Activated CD4-positive, alpha-beta T cell treated with anti-CD3 and anti-CD28 coated beads, Interleukin-2, amount 10 ng/mL, durations not matched to agents 7 days and 5 days (primary cell): Measurements from ENCODE around the gene USF2. TPM values are rescaled to one million over a fixed set of nuclear protein-coding genes. Genes with fewer than 3 reads are reported as not detected.

Experiments
- CTCF ChIA-PET: fragments of 350-600 bp; sonication (Branson Sonifier 250); formaldehyde crosslinking; loops from one replicate; lab custom pipeline; 2021; ENCODE audit warnings: antibody characterized with exemption; lab: Charles Lee
- POLR2A ChIA-PET: fragments of 350-600 bp; sonication (Branson Sonifier 250); formaldehyde crosslinking; loops from one replicate; lab custom pipeline; 2021; ENCODE audit warnings: antibody characterized with exemption; lab: Charles Lee
- DNase-seq: peaks from one replicate; pipeline ENCODE4 v3.0.0-alpha.2; 2020
- H3K27ac Mint-ChIP-seq: one replicate; pipeline ENCODE4 v1.8.0; 2021; ENCODE audit warnings: mild to moderate bottlenecking, moderate library complexity, mixed read lengths
- H3K27me3 Mint-ChIP-seq: one replicate; pipeline ENCODE4 v1.8.0; 2021; ENCODE audit warnings: mixed read lengths
- H3K36me3 Mint-ChIP-seq: one replicate; pipeline ENCODE4 v1.8.0; 2021; ENCODE audit warnings: low read depth, mixed read lengths
- H3K4me1 Mint-ChIP-seq: one replicate; pipeline ENCODE4 v1.8.0; 2021; ENCODE audit warnings: mixed read lengths
- H3K4me3 Mint-ChIP-seq: one replicate; pipeline ENCODE4 v1.8.0; 2021; ENCODE audit warnings: mild to moderate bottlenecking, moderate library complexity, mixed read lengths
- H3K9me3 Mint-ChIP-seq: one replicate; pipeline ENCODE4 v1.8.0; 2021; ENCODE audit warnings: mixed read lengths
- total RNA-seq, 2 experiments: library from RNA; stranded (reverse); gene quantifications; one replicate each; pipeline ENCODE4 v1.2.3, GENCODE V29; 2021

Gene USF2
- total RNA-seq, 2 experiments from 2014 or later = 150 to 162 TPM

DNA sequence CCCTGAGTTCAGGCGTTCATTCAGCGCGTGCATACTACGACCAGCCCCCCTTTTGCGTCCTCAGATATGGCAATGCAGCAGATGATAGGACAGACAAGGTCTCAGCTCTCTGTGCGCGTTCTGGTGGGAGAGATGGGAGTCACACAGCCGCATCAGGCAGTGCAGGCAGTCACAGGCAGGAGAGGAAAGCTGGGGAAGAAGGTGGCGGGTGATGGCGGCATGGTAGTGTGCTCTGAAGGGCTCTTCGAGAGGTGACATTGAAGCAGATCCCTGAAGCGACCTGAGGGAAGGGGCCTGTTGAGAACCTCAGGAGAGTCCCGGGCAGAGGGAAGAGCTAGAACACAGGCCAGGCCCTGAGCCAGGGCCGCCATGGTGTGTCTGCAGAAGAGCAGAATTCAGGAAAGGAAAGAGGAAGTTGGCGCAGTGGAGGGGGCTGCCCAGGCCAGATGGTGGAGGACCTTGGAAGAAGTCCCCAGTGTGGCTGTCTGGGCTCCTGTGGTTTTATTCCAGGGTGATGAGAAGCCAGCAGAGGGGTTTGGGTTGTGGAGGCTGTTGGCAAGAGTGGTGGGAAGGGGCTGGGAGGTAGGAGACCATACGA is 3.5 kb downstream of the USF2 start:
- Mint-ChIP-seq H3K4me1 (peaks cover 21% of the 10 kb centered on the region), H3K9me3 (no peaks in the 10 kb centered on the region), H3K4me3 (no peak overlapping the region), H3K27ac (no peak overlapping the region), H3K27me3 (no peaks in the 10 kb centered on the region), H3K36me3 (peaks cover 44% of the 10 kb centered on the region)
- ChIA-PET POLR2A (no interaction called here), CTCF (interaction anchor here (1.4 kb wide), 1 partner anchor 32 kb away, joined by 3 read pairs; no protein-coding TSS in a partner anchor)
- no peak for DNase-seq

GRCh38 chr19:35272954-35273649 is 4.3 kb downstream of the USF2 start:
- DNase-seq = no peak
- CTCF ChIA-PET = interaction anchor here (0.6 to 1.4 kb wide), 2 partner anchors 33 to 222 kb away, joined by 3 to 4 read pairs; no protein-coding TSS in a partner anchor
- POLR2A ChIA-PET = no interaction called here

DNA sequence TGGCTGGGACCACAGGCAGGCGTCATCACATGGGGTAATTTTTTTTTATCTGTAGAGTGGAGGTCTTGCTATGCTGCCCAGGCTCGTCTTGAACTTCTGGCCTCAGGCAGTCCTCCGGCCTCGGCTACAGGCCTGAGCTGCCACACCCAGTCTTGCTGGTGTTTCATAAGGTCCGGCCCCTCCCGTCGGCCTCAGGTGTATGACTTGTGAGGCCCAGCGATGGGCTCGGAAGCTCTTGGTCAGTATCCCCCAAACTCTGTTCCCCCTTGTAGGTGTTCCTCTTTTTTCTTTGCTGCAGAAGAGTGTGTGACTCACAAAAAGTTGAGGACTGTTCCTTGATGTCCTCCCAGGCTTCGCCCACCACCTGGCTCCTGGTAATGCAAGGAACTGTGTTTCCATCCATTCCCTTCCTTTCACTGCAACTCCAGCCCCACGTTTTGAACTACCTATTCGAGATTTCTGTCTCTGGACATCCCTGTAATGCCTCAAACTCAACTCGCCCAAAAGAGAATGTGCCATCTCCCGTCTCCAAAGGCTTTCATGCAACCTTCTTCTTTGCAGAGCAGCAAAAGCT is 5.0 kb downstream of the USF2 start:
- ChIA-PET CTCF (interaction anchor here (1.0 to 1.5 kb wide), 2 partner anchors 18 to 221 kb away, joined by 3 to 5 read pairs; partner anchors contain the start of gene MAG), POLR2A (no interaction called here)
- H3K4me3 Mint-ChIP-seq = no peak overlapping the region
- H3K27me3 Mint-ChIP-seq = no peaks in the 10 kb centered on the region
- H3K9me3 Mint-ChIP-seq = no peaks in the 10 kb centered on the region
- peak overlapping the region; percentile 52 for H3K27ac Mint-ChIP-seq
- no peak for DNase-seq
- peaks cover 19% of the 10 kb centered on the region for H3K4me1 Mint-ChIP-seq
- peaks cover 45% of the 10 kb centered on the region for H3K36me3 Mint-ChIP-seq

More at GRCh38 chr19:35272954-35273649, 4.3 kb downstream of the USF2 start:
- Mint-ChIP-seq H3K27me3 (no peaks in the 10 kb centered on the region), H3K4me1 (peaks cover 19% of the 10 kb centered on the region), H3K4me3 (no peak overlapping the region), H3K36me3 (peaks cover 42% of the 10 kb centered on the region), H3K27ac (no peak overlapping the region), H3K9me3 (no peaks in the 10 kb centered on the region)

DNA sequence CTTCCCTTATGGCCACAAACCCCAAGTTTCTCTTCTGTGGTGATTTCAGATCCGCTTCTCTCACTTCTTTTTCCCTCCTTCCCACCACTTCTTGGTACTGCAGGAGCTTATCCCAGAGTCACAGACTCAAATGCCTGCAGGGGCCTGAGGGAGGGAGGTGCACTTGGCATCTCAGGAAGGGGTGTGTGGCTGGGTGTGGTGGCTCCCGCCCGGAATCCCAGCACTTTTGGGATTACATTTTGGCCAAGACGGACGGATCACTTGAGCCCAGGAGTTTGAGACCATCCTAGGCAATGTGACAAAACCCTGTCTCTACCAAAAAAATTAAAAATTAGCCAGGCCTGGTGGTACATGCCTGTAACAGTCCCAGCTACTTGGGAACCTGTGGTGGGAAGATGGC is 5.6 kb downstream of the USF2 start:
- POLR2A ChIA-PET = interaction anchor here (1.0 kb wide), 1 partner anchor 9 kb away, joined by 3 read pairs; no protein-coding TSS in a partner anchor
- no peak overlapping the region for H3K4me3 Mint-ChIP-seq
- H3K27me3 Mint-ChIP-seq = no peaks in the 10 kb centered on the region
- no peak for DNase-seq
- peaks cover 19% of the 10 kb centered on the region for H3K4me1 Mint-ChIP-seq
- no peaks in the 10 kb centered on the region for H3K9me3 Mint-ChIP-seq
- CTCF ChIA-PET = interaction anchor here (1.0 to 1.5 kb wide), 4 partner anchors 8 to 221 kb away, joined by 3 to 5 read pairs (median 3); partner anchors contain the start of gene MAG
- peaks cover 45% of the 10 kb centered on the region for H3K36me3 Mint-ChIP-seq
- no peak overlapping the region for H3K27ac Mint-ChIP-seq

- DNase-seq = no peak
- Mint-ChIP-seq H3K4me3 (no peak overlapping the region), H3K9me3 (no peaks in the 10 kb centered on the region), H3K36me3 (peaks cover 32% of the 10 kb centered on the region), H3K27ac (no peak overlapping the region), H3K27me3 (peaks cover under 1% of the 10 kb centered on the region), H3K4me1 (peaks cover 5% of the 10 kb centered on the region)
- ChIA-PET CTCF (no interaction called here), POLR2A (no interaction called here)
Observed at GRCh38 chr19:35276706-35277281, 8.0 kb downstream of the USF2 start.

DNA sequence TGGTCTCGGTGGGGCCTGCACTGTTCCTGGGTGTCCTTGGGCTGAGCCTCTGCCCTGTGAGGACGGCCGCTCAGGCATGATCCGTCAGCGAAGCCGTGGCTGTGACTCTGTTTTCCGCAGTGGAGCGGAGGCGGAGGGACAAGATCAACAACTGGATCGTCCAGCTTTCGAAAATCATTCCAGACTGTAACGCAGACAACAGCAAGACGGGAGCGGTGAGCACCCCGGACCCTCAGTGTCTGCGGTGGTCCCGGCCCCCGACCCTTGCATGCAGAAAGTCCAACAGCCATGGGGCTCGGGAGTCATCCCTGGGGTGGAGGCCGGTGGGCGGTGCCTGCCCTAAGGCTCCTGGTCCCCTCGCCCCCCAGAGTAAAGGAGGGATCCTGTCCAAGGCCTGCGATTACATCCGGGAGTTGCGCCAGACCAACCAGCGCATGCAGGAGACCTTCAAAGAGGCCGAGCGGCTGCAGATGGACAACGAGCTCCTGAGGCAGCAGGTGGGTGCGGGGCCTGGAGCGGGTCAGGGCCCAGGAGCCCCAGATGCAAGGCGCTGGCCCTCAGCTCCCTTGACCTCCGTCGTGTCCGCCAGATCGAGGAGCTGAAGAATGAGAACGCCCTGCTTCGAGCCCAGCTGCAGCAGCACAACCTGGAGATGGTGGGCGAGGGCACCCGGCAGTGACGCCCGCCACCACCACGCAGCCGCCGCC is 10.0 kb downstream of the USF2 start:
- DNase-seq = no peak
- POLR2A ChIA-PET = no interaction called here

GRCh38 chr19:35279374-35279773 is 10.6 kb downstream of the USF2 start:
- CTCF ChIA-PET = interaction anchor here (1.0 kb wide), 1 partner anchor 10 kb away, joined by 3 read pairs; no protein-coding TSS in a partner anchor

More for the DNA sequence above, 10.0 kb downstream of the USF2 start:
- peaks cover 20% of the 10 kb centered on the region for H3K36me3 Mint-ChIP-seq
- no peaks in the 10 kb centered on the region for H3K4me1 Mint-ChIP-seq
- H3K27me3 Mint-ChIP-seq = peaks cover 14% of the 10 kb centered on the region
- no peaks in the 10 kb centered on the region for H3K9me3 Mint-ChIP-seq
- CTCF ChIA-PET = interaction anchor here (1.0 kb wide), 1 partner anchor 9 kb away, joined by 3 read pairs; no protein-coding TSS in a partner anchor
- H3K27ac Mint-ChIP-seq = no peak overlapping the region
- H3K4me3 Mint-ChIP-seq = no peak overlapping the region

GRCh38 chr19:35279985-35280821 is 11.4 kb downstream of the USF2 start:
- H3K27ac Mint-ChIP-seq = peak overlapping the region; percentile 25
- DNase-seq = no peak
- H3K4me3 Mint-ChIP-seq = no peak overlapping the region
- ChIA-PET POLR2A (interaction anchor here (0.6 kb wide), 1 partner anchor 55 kb away, joined by 3 read pairs; no protein-coding TSS in a partner anchor), CTCF (interaction anchor here (0.6 to 1.0 kb wide), 2 partner anchors 11 to 235 kb away, joined by 3 read pairs; no protein-coding TSS in a partner anchor)
- peaks cover 10% of the 10 kb centered on the region for H3K36me3 Mint-ChIP-seq
- H3K4me1 Mint-ChIP-seq = no peaks in the 10 kb centered on the region
- peaks cover 16% of the 10 kb centered on the region for H3K27me3 Mint-ChIP-seq
- no peaks in the 10 kb centered on the region for H3K9me3 Mint-ChIP-seq

More at GRCh38 chr19:35279374-35279773, 10.6 kb downstream of the USF2 start:
- Mint-ChIP-seq H3K27me3 (peaks cover 16% of the 10 kb centered on the region), H3K27ac (peak overlapping the region; percentile 25), H3K36me3 (peaks cover 14% of the 10 kb centered on the region), H3K4me3 (no peak overlapping the region), H3K4me1 (no peaks in the 10 kb centered on the region), H3K9me3 (no peaks in the 10 kb centered on the region)
- POLR2A ChIA-PET = no interaction called here
- no peak for DNase-seq

GRCh38 chr19:35281303-35281702 is 12.5 kb downstream of the USF2 start:
- CTCF ChIA-PET = interaction anchor here (0.6 to 1.0 kb wide), 2 partner anchors 10 to 233 kb away, joined by 3 read pairs; no protein-coding TSS in a partner anchor
- H3K4me1 Mint-ChIP-seq = no peaks in the 10 kb centered on the region
- no peak overlapping the region for H3K4me3 Mint-ChIP-seq
- POLR2A ChIA-PET = no interaction called here
- H3K27me3 Mint-ChIP-seq = peaks cover 16% of the 10 kb centered on the region
- no peak for DNase-seq
- H3K27ac Mint-ChIP-seq = no peak overlapping the region
- no peaks in the 10 kb centered on the region for H3K9me3 Mint-ChIP-seq
- H3K36me3 Mint-ChIP-seq = peaks cover 4% of the 10 kb centered on the region

DNA sequence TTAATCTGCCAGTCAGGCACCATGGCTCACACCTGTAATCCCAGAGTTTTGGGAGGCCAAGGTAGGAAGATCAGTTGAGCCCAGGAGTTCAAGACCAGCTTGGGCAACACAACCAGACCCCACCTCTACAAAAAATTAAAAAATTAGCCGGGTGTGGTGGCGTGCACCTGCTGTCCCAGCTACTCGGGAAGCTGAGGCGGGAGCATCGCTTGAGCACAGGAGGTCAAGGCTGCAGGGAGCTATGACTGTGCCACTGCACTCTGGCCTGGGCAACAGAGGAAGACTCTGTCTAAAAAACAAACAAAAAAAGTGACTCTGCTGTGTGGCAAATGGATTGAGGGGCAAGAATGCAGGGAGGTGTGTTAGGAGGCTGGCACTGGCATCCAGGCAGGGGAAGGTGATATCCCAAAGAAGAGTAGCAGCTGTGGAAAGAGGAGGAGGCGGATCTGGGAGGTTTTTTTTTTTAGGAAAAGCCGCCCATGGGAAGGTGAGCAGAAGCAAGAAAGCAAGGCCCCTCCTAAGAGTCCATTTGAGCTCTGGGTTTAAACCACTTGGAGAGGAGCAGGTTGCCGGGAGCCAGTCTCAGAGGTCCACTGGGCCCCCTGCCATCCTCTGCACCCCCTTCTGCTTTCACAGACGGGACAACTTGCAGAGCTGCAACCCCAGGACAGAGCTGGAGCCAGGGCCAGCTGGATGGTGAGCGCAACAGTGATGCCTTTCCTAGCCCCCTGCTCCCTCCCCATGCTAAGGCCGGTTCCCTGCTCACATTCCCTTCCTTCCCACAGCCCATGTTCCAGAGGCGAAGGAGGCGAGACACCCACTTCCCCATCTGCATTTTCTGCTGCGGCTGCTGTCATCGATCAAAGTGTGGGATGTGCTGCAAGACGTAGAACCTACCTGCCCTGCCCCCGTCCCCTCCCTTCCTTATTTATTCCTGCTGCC is 15.7 kb downstream of the USF2 start:
- DNase-seq = no peak
- no peaks in the 10 kb centered on the region for H3K9me3 Mint-ChIP-seq
- H3K27ac Mint-ChIP-seq = no peak overlapping the region
- H3K36me3 Mint-ChIP-seq = peaks cover 2% of the 10 kb centered on the region
- H3K4me3 Mint-ChIP-seq = no peak overlapping the region
- ChIA-PET POLR2A (no interaction called here), CTCF (interaction anchor here (0.7 to 3.0 kb wide), 6 partner anchors 9 to 648 kb away, joined by 3 to 12 read pairs (median 3); no protein-coding TSS in a partner anchor)
- no peaks in the 10 kb centered on the region for H3K4me1 Mint-ChIP-seq
- peaks cover 16% of the 10 kb centered on the region for H3K27me3 Mint-ChIP-seq
